Lower leg skin (tissue), 4 donors: ENCODE results near the gene TRIM9. TPM values are rescaled to one million over a fixed set of nuclear protein-coding genes. Genes with fewer than 3 reads are reported as not detected.

Source experiments
- DNase-seq, 2 donors: peaks; one replicate each; pipeline ENCODE4 v3.0.0-alpha.2; 2019; ENCODE audit warnings: low spot score in 2 of 2
- H3K4me3 ChIP-seq: fragments of 200-600 bp; sonication (generic); 2 replicates; pipeline ENCODE4 v1.5.1; 2017; ENCODE audit warnings: mild to moderate bottlenecking, low read depth; ENCODE audit not compliant: poor library complexity, severe bottlenecking
- CTCF ChIP-seq, 3 donors: fragments of 450-650 bp; IDR thresholded peaks; one replicate each; pipeline ENCODE4 v1.5.1; 2016; ENCODE audit warnings: antibody characterized with exemption in 3 of 3, mild to moderate bottlenecking in 3 of 3, moderate library complexity in 2 of 3
- POLR2A ChIP-seq, 2 donors: fragments of 450-650 bp; IDR thresholded peaks; one replicate each; pipeline ENCODE4 v1.6.1; 2016 to 2017; ENCODE audit warnings: antibody characterized with exemption in 2 of 2, mild to moderate bottlenecking in 1 of 2, moderate library complexity in 1 of 2
- WGBS, 2 donors: methylation state at CpG; one replicate each; pipeline ENCODE4 v1.1.5; 2018; 5-methylcytosine and 5-hydroxymethylcytosine counted together
- intact Hi-C: fragments of 100-400 bp; cut with DNase I; formaldehyde crosslinking; loops from one replicate; pipeline ENCODE4 v1.15.0; 2023; ENCODE audit warnings: low total_unique reads
- total RNA-seq, 4 donors: library from RNA; depleted of rRNA; stranded (reverse); fragments of >200 nt; gene quantifications; one replicate each; pipeline ENCODE4 v1.1.0, GENCODE V29; 2016

The TRIM9 gene
- total RNA-seq, 4 donors from 2014 or later = 0.76 to 3.0 (median 1.4) TPM

GRCh38 chr14:51067295-51067694 lies 27.6 kb downstream of the TRIM9 start:
- no peak overlapping the region for H3K4me3 ChIP-seq
- WGBS, 2 donors = 66 to 80% methylated on average over 4 of the region's 4 CpGs
- no peak for DNase-seq
- intact Hi-C loops = no loop called here
- TF ChIP-seq CTCF (IDR thresholded peaks at IDR 0.05) = no peak
- TF ChIP-seq POLR2A (IDR thresholded peaks at IDR 0.05) = no peak

GRCh38 chr14:51066576-51066975 lies 28.3 kb downstream of the TRIM9 start:
- TF ChIP-seq CTCF (IDR thresholded peaks at IDR 0.05) (no peak), POLR2A (IDR thresholded peaks at IDR 0.05) (no peak)
- no peak overlapping the region for H3K4me3 ChIP-seq
- 91 to 94% methylated on average over 8 of the region's 8 CpGs for WGBS, 2 donors
- DNase-seq = no peak
- intact Hi-C loops = no loop called here

- no peak for DNase-seq
- WGBS, 2 donors = 73 to 76% methylated on average over 2 of the region's 2 CpGs
- intact Hi-C loops = no loop called here
- H3K4me3 ChIP-seq = no peak overlapping the region
- no peak for TF ChIP-seq CTCF (IDR thresholded peaks at IDR 0.05)
- TF ChIP-seq POLR2A (IDR thresholded peaks at IDR 0.05) = no peak
These were observed 35.9 kb downstream of the TRIM9 start for GRCh38 chr14:51059032-51059431.

GRCh38 chr14:51058382-51058781 lies 36.5 kb downstream of the TRIM9 start:
- H3K4me3 ChIP-seq = no peak overlapping the region
- intact Hi-C loops = no loop called here
- TF ChIP-seq POLR2A (IDR thresholded peaks at IDR 0.05) (no peak), CTCF (IDR thresholded peaks at IDR 0.05) (no peak)
- no peak for DNase-seq
- WGBS, 2 donors = 81 to 91% methylated on average over 4 of the region's 4 CpGs

GRCh38 chr14:51056421-51056820 lies 38.5 kb downstream of the TRIM9 start:
- H3K4me3 ChIP-seq = no peak overlapping the region
- DNase-seq = no peak
- intact Hi-C loops = no loop called here
- no peak for TF ChIP-seq POLR2A (IDR thresholded peaks at IDR 0.05)
- TF ChIP-seq CTCF (IDR thresholded peaks at IDR 0.05) = no peak

- 91 to 92% methylated on average over 2 of the region's 2 CpGs for WGBS, 2 donors
- intact Hi-C loops = no loop called here
These were observed 41.7 kb downstream of the TRIM9 start for GRCh38 chr14:51053157-51053556.

More at GRCh38 chr14:51053157-51053556, 41.7 kb downstream of the TRIM9 start:
- TF ChIP-seq CTCF (IDR thresholded peaks at IDR 0.05) (no peak), POLR2A (IDR thresholded peaks at IDR 0.05) (no peak)
- H3K4me3 ChIP-seq = no peak overlapping the region
- no peak for DNase-seq
